ENCODE data around the gene PCNT.

DNA sequence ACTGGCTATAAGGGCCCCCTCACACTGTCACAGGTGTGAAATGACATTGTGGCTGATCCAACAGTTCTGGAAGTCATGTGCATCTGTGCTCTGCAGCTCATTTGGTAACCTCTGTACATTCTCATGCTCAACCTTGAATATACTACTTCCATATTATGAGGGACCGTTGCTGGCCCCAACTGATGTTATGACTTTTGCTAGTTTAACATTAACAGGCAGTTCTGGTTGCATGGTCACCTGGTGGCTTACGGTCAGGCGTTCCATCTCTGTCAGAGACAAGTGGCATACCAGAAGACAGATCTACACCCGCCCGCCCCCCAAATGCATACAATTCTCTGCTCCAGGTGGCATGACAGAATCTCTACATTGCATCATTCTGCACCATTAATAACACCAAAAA, 128.8 kb downstream of the PCNT start:
- TF ChIP-seq EZH2 (IDR thresholded peaks at IDR 0.05; ENCODE audit: insufficient read depth, poor library complexity, severe bottlenecking), result no peak
- TF ChIP-seq EZH2phosphoT487 (IDR thresholded peaks at IDR 0.05; ENCODE audit: insufficient read depth, low read depth), result no peak

All from GM23248 (cell line).